GM21390 (cell line): Measurements from ENCODE around the gene ATP6V1G2.
"Not testable (repeated sequence)": the region's sequence is repeated elsewhere in the genome, so short reads cannot be mapped to it uniquely, and the experiment has no call there.

Experiments
- ATAC-seq: cut with Tn5 transposase; IDR thresholded peaks from one replicate; pipeline ENCODE4 v1.9.1; 2021; ENCODE audit not compliant: unreplicated experiment

The ATP6V1G2 gene

DNA sequence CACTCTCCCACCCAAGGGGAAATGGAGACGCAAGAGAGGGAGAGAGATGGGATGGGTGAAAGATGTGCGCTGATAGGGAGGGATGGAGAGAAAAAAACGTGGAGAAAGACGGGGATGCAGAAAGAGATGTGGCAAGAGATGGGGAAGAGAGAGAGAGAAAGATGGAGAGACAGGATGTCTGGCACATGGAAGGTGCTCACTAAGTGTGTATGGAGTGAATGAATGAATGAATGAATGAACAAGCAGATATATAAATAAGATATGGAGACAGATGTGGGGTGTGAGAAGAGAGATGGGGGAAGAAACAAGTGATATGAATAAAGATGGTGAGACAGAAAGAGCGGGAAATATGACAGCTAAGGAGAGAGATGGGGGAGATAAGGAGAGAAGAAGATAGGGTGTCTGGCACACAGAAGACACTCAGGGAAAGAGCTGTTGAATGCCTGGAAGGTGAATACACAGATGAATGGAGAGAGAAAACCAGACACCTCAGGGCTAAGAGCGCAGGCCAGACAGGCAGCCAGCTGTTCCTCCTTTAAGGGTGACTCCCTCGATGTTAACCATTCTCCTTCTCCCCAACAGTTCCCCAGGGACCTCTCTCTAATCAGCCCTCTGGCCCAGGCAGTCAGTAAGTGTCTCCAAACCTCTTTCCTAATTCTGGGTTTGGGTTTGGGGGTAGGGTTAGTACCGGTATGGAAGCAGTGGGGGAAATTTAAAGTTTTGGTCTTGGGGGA is 29.7 kb upstream of the ATP6V1G2 start:
- ATAC-seq = no peak

DNA sequence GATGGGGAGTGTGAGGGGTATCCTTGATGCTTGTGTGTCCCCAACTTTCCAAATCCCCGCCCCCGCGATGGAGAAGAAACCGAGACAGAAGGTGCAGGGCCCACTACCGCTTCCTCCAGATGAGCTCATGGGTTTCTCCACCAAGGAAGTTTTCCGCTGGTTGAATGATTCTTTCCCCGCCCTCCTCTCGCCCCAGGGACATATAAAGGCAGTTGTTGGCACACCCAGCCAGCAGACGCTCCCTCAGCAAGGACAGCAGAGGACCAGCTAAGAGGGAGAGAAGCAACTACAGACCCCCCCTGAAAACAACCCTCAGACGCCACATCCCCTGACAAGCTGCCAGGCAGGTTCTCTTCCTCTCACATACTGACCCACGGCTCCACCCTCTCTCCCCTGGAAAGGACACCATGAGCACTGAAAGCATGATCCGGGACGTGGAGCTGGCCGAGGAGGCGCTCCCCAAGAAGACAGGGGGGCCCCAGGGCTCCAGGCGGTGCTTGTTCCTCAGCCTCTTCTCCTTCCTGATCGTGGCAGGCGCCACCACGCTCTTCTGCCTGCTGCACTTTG is 29.0 kb upstream of the ATP6V1G2 start, which contains the start of gene TNF:
Gene TNF, plus strand, starts transcription at position 231 of the 567 bp plus-strand sequence. Its CDS starts 177 bp downstream, at position 408.
- ATAC-seq = no peak

- ATAC-seq = no peak
These were observed 28.0 kb upstream of the ATP6V1G2 start for GRCh38 chr6:31574106-31575061.

DNA sequence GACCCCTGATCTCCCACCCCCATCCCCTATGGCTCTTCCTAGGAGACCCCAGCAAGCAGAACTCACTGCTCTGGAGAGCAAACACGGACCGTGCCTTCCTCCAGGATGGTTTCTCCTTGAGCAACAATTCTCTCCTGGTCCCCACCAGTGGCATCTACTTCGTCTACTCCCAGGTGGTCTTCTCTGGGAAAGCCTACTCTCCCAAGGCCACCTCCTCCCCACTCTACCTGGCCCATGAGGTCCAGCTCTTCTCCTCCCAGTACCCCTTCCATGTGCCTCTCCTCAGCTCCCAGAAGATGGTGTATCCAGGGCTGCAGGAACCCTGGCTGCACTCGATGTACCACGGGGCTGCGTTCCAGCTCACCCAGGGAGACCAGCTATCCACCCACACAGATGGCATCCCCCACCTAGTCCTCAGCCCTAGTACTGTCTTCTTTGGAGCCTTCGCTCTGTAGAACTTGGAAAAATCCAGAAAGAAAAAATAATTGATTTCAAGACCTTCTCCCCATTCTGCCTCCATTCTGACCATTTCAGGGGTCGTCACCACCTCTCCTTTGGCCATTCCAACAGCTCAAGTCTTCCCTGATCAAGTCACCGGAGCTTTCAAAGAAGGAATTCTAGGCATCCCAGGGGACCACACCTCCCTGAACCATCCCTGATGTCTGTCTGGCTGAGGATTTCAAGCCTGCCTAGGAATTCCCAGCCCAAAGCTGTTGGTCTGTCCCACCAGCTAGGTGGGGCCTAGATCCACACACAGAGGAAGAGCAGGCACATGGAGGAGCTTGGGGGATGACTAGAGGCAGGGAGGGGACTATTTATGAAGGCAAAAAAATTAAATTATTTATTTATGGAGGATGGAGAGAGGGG is 27.1 kb upstream of the ATP6V1G2 start:
- no peak for ATAC-seq

GRCh38 chr6:31572041-31572911 is 25.9 kb upstream of the ATP6V1G2 start, which contains the start of gene LTA:
TSS of gene LTA (plus strand) at chr6:31572289. CDS start at chr6:31572743, 454 bp downstream.
- ATAC-seq = no peak

GRCh38 chr6:31569861-31570536 is 23.6 kb upstream of the ATP6V1G2 start:
- ATAC-seq = no peak

GRCh38 chr6:31568537-31568961 is 22.1 kb upstream of the ATP6V1G2 start:
- ATAC-seq = peak; percentile 56

GRCh38 chr6:31567531-31568370 is 21.3 kb upstream of the ATP6V1G2 start:
- ATAC-seq = no peak

- no peak for ATAC-seq
These were observed 14.3 kb upstream of the ATP6V1G2 start for GRCh38 chr6:31560697-31561058.

GRCh38 chr6:31559958-31560696 is 13.7 kb upstream of the ATP6V1G2 start:
- peak; percentile 48 for ATAC-seq

DNA sequence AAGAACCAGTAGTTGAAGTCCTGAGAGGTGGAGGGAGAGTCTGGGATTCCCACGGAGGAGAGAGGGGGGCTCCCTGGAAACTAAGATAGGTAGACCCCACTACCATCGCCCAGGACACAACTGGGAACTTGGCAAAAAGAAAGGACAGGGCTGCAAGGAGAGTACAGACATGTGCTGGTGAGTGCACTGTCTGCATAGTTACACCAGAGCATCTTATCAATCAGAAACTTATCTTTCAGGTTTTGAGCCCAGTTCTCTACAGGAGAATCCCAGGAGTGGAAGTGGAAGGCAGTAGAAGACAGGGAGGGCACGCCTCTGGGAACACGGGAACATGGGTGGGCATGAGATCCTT is 13.2 kb upstream of the ATP6V1G2 start:
- no peak for ATAC-seq

GRCh38 chr6:31558631-31559500 is 12.5 kb upstream of the ATP6V1G2 start:
- ATAC-seq = no peak

- ATAC-seq = no peak
These were observed 11.9 kb upstream of the ATP6V1G2 start for GRCh38 chr6:31558318-31558625.

- no peak for ATAC-seq
These were observed 11.3 kb upstream of the ATP6V1G2 start for GRCh38 chr6:31557443-31558317.

DNA sequence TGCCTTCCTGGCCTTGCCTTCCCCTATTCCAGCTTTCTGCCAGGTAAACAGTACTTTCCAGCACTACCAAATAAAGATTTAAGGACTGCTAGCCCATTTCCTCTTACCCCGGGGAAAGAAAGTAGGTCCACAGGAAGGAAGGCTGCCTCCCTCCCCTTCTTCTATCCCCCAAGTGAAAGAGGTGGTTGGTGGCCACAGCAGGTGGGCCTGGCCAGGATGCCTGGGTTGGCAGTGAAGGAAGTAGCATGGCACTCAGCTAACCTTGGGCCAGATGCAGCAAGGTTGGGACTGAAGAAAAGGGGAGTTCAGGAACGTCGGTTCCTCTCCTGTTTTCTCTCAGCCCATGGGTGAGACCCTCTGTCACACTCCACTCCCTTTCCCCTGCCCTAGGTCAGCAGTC is 9.9 kb upstream of the ATP6V1G2 start:
- ATAC-seq = no peak

- not testable (repeated sequence) for ATAC-seq
These were observed 5.0 kb upstream of the ATP6V1G2 start for GRCh38 chr6:31551371-31551770.
